Body of pancreas (tissue), 4 donors: ENCODE measurements around the gene CDC42EP1. TPM values are rescaled to one million over a fixed set of nuclear protein-coding genes. Genes with fewer than 3 reads are reported as not detected.

Source experiments
- ATAC-seq: fragments of 150-250 bp; one replicate; pipeline ENCODE4 v1.9.1; 2016
- DNase-seq, 4 donors: peaks; one replicate each; pipeline ENCODE4 v3.0.0-alpha.2; 2019
- H3K27ac ChIP-seq, 4 donors: fragments of 200-600 bp; sonication (generic); 1 replicate in 3 of 4; 2 replicates in 1 of 4; pipeline versions ENCODE4 v1.5.1 to v1.6.1; 2016 to 2019; ENCODE audit warnings: mild to moderate bottlenecking in 1 of 4, mixed read lengths in 1 of 4, moderate library complexity in 1 of 4
- H3K27me3 ChIP-seq, 2 donors: fragments of 200-600 bp; sonication (generic); one replicate each; pipeline ENCODE4 v1.6.0; 2016; ENCODE audit warnings: mild to moderate bottlenecking in 1 of 2
- H3K36me3 ChIP-seq, 2 donors: fragments of 200-600 bp; sonication (generic); replicated peaks in 1 of 2; 2 replicates each; pipeline ENCODE4 v1.5.1; 2016; ENCODE audit warnings: low read depth in 2 of 2; ENCODE audit not compliant: insufficient read depth in 1 of 2
- H3K4me1 ChIP-seq: fragments of 200-600 bp; sonication (generic); one replicate; pipeline ENCODE4 v1.6.0; 2016
- H3K4me3 ChIP-seq, 2 donors: fragments of 200-600 bp; sonication (generic); 1 replicate in 1 of 2; 2 replicates in 1 of 2; pipeline ENCODE4 v1.5.1; 2016 to 2019
- H3K9me3 ChIP-seq, 3 donors: fragments of 200-600 bp; sonication (generic); 1 replicate in 2 of 3; 2 replicates in 1 of 3; pipeline ENCODE4 v1.5.1; 2016
- POLR2A ChIP-seq, 3 donors: fragments of 450-650 bp; IDR thresholded peaks; one replicate each; pipeline ENCODE4 v1.6.1; 2016; ENCODE audit warnings: antibody characterized with exemption in 3 of 3, mild to moderate bottlenecking in 2 of 3
- WGBS, 2 donors: methylation state at CpG; one replicate each; pipeline ENCODE4 v1.1.5; 2017; 5-methylcytosine and 5-hydroxymethylcytosine counted together
- intact Hi-C: fragments of 100-400 bp; cut with DNase I; formaldehyde crosslinking; loops from one replicate; pipeline ENCODE4 v1.15.1; 2023
- small RNA-seq: library from RNA; depleted of rRNA; stranded (forward); fragments of <200 nt; gene quantifications from one replicate; pipeline ENCODE3, GENCODE V24; 2016
- total RNA-seq, 2 donors: library from RNA; depleted of rRNA; stranded (reverse); fragments of >200 nt; gene quantifications; one replicate each; pipeline ENCODE4 v1.1.0, GENCODE V29; 2016
- TF ChIP-seq, protein P1 (sequence below), 7 experiments: fragments of 450-650 bp in 4 of 7; fragments of 200-600 bp in 3 of 7; sonication (generic) in 3 of 7; IDR thresholded peaks; one replicate each; pipeline ENCODE4 v1.5.1; 2016 to 2019; ENCODE audit warnings: antibody characterized with exemption in 7 of 7

Gene CDC42EP1
- total RNA-seq, 2 donors from 2014 or later: 73.2 to 84.7 TPM

- no peak for TF ChIP-seq POLR2A (IDR thresholded peaks at IDR 0.05)
- TF ChIP-seq, protein P1, sequence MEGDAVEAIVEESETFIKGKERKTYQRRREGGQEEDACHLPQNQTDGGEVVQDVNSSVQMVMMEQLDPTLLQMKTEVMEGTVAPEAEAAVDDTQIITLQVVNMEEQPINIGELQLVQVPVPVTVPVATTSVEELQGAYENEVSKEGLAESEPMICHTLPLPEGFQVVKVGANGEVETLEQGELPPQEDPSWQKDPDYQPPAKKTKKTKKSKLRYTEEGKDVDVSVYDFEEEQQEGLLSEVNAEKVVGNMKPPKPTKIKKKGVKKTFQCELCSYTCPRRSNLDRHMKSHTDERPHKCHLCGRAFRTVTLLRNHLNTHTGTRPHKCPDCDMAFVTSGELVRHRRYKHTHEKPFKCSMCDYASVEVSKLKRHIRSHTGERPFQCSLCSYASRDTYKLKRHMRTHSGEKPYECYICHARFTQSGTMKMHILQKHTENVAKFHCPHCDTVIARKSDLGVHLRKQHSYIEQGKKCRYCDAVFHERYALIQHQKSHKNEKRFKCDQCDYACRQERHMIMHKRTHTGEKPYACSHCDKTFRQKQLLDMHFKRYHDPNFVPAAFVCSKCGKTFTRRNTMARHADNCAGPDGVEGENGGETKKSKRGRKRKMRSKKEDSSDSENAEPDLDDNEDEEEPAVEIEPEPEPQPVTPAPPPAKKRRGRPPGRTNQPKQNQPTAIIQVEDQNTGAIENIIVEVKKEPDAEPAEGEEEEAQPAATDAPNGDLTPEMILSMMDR (IDR thresholded peaks at IDR 0.05): no peak
- Histone ChIP-seq H3K4me1 (no peaks in the 10 kb centered on the region), H3K27ac (no peak overlapping the region), H3K27me3 (no peaks in the 10 kb centered on the region), H3K4me3 (no peak overlapping the region), H3K9me3 (no peaks in the 10 kb centered on the region), H3K36me3 (peaks cover 3 to 23% of the 10 kb centered on the region in 2 donors)
- intact Hi-C loops: no loop called here
- DNase-seq (no peak), ATAC-seq (no peak)
- WGBS, 2 donors: 84 to 89% methylated on average over 7 to 23 of the region's 27 CpGs
Observed at GRCh38 chr22:37616201-37617083, 56.2 kb downstream of the CDC42EP1 start.

DNA sequence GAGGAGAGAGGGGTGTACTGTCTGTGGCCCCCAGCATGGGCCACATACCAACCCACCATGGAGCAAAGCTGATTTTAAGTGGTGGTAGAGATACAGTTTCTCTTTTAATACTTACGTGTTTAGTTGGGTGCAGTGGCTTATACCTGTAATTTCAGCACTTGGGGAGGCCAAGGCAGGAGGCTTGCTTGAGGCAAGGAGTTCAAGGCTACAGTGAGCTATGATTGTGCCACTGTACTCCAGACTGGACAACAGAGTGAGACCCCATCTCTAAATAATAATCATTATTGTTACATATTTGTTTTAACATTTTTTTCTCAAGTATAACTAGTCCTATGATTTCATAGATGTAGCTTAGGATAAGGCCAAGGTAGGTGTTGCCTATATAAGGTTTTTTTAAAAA is 57.2 kb downstream of the CDC42EP1 start:
- intact Hi-C loops: no loop called here
- TF ChIP-seq, protein P1 (IDR thresholded peaks at IDR 0.05): no peak
- TF ChIP-seq POLR2A (IDR thresholded peaks at IDR 0.05): no peak
- Histone ChIP-seq H3K9me3 (no peaks in the 10 kb centered on the region), H3K27ac (no peak overlapping the region), H3K27me3 (no peaks in the 10 kb centered on the region), H3K36me3 (peaks cover 3 to 24% of the 10 kb centered on the region in 2 donors), H3K4me1 (no peaks in the 10 kb centered on the region), H3K4me3 (no peak overlapping the region)
- DNase-seq: no peak
- no peak for ATAC-seq
- 87 to 100% methylated on average over 1 of the region's 1 CpG for WGBS, 2 donors

DNA sequence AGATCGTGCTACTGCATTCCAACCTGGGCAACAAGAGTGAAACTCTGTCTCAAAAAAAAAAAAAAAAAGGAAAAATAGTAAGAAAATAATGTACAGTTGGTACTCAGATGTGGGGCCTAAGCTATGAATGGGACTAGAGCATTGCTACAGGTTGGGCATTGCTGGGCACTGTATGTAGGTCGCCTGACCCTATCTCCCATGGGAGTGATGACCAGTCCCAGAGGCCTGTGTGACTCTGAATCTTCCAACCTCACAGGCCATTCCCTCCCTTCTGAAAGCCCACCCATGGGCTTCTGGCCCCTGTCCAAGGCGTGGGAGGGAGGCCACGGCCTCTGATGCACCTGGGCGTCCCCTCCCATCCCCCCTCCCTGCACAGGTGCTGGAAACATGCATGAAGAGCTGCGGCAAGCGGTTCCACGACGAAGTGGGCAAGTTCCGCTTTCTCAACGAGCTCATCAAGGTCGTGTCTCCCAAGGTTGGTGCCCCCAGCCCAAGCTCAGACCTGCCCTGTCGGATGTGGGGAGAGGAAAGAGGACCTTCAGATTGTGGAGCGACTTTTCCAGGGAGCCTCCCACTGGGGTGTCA is 57.9 kb downstream of the CDC42EP1 start:
- H3K9me3 ChIP-seq: no peaks in the 10 kb centered on the region
- no peak overlapping the region for H3K27ac ChIP-seq
- peaks cover 3 to 24% of the 10 kb centered on the region in 2 donors for H3K36me3 ChIP-seq
- no peaks in the 10 kb centered on the region for H3K27me3 ChIP-seq
- ATAC-seq (no peak), DNase-seq (no peak)
- TF ChIP-seq, protein P1 (IDR thresholded peaks at IDR 0.05): no peak
- TF ChIP-seq POLR2A (IDR thresholded peaks at IDR 0.05): no peak
- intact Hi-C loops: no loop called here
- WGBS, 2 donors: 80 to 82% methylated on average over 6 to 14 of the region's 14 CpGs
- no peaks in the 10 kb centered on the region for H3K4me1 ChIP-seq
- H3K4me3 ChIP-seq: no peak overlapping the region

DNA sequence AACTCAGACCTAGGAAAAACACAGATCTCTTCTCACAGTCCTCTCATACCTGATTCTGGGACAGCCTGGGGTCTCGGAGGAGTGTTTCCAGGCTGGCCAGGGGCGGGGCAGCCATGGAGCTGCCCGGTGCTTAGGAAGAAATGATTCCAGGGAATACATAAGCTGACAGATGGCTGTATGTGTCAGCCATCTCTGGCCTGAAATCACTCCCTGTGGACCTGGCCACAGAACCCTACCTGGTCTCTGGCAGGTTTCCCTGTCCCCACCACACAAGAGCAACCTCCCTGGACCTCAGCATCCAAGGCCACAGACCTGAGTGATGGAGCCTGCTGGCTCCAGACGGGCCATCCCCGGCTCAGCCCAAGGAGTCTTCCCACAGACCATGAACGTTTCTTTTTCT is 58.4 kb downstream of the CDC42EP1 start:
- ATAC-seq (no peak), DNase-seq (no peak)
- intact Hi-C loops: no loop called here
- WGBS, 2 donors: 90 to 93% methylated on average over 6 of the region's 6 CpGs
- Histone ChIP-seq H3K4me3 (no peak overlapping the region), H3K36me3 (peaks cover 3 to 24% of the 10 kb centered on the region in 2 donors), H3K27ac (no peak overlapping the region), H3K27me3 (no peaks in the 10 kb centered on the region), H3K4me1 (no peaks in the 10 kb centered on the region), H3K9me3 (no peaks in the 10 kb centered on the region)
- TF ChIP-seq, protein P1 (IDR thresholded peaks at IDR 0.05): no peak
- TF ChIP-seq POLR2A (IDR thresholded peaks at IDR 0.05): no peak

Small RNAs within 50 kb of the gene (small RNA-seq; reads per million reads assigned to genes)
- gene RF00017: not detected

Other genes starting within 250 kb of the CDC42EP1 start
- 1 to 10 TPM in 1 of 2 donors, not detected in 1; 1.6 TPM for gene ELFN2, start 133.0 kb upstream of the CDC42EP1 start, total RNA-seq
- gene MFNG, start 74.1 kb upstream of the CDC42EP1 start, total RNA-seq: 1 to 10 TPM; 3.0 to 7.3 TPM
- 10 to 100 TPM; 17.4 to 28.7 TPM for gene CARD10, start 41.1 kb upstream of the CDC42EP1 start, total RNA-seq
- 10 to 100 TPM; 19.2 to 68.9 TPM for gene LGALS2, start 19.6 kb downstream of the CDC42EP1 start, total RNA-seq
- 10 to 100 TPM; 38.4 to 42.5 TPM for gene GGA1, start 48.4 kb downstream of the CDC42EP1 start, total RNA-seq
- gene SH3BP1, start 79.2 kb downstream of the CDC42EP1 start, total RNA-seq: 10 to 100 TPM in 1 of 2 donors, 1 to 10 TPM in 1; 2.0 to 40.0 TPM
- 10 to 100 TPM in 1 of 2 donors, 1 to 10 TPM in 1; 7.0 to 23.1 TPM for gene PDXP, start 98.2 kb downstream of the CDC42EP1 start, total RNA-seq
- gene LGALS1, start 115.2 kb downstream of the CDC42EP1 start, total RNA-seq: 100 to 1,000 TPM in 1 of 2 donors, 10 to 100 TPM in 1; 90.3 to 325 TPM
- 10 to 100 TPM; 10.4 to 19.1 TPM for gene NOL12, start 125.9 kb downstream of the CDC42EP1 start, total RNA-seq
- gene TRIOBP, start 136.6 kb downstream of the CDC42EP1 start, total RNA-seq: 10 to 100 TPM; 65.6 to 76.5 TPM
- gene GCAT, start 247.5 kb downstream of the CDC42EP1 start, total RNA-seq: 10 to 100 TPM; 31.6 to 42.5 TPM